Measurements from ENCODE around the gene ZBTB46. TPM values are rescaled to one million over a fixed set of nuclear protein-coding genes. Genes with fewer than 3 reads are reported as not detected.

The ZBTB46 gene
- total RNA-seq, 1 donor from 2014 or later, result 0.58 TPM

GRCh38 chr20:63712191-63712590 is 118.9 kb downstream of the ZBTB46 start:
- no peak for DNase-seq (ENCODE audit: low read depth)
- TF ChIP-seq, protein P1, sequence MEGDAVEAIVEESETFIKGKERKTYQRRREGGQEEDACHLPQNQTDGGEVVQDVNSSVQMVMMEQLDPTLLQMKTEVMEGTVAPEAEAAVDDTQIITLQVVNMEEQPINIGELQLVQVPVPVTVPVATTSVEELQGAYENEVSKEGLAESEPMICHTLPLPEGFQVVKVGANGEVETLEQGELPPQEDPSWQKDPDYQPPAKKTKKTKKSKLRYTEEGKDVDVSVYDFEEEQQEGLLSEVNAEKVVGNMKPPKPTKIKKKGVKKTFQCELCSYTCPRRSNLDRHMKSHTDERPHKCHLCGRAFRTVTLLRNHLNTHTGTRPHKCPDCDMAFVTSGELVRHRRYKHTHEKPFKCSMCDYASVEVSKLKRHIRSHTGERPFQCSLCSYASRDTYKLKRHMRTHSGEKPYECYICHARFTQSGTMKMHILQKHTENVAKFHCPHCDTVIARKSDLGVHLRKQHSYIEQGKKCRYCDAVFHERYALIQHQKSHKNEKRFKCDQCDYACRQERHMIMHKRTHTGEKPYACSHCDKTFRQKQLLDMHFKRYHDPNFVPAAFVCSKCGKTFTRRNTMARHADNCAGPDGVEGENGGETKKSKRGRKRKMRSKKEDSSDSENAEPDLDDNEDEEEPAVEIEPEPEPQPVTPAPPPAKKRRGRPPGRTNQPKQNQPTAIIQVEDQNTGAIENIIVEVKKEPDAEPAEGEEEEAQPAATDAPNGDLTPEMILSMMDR (conservative IDR thresholded peaks at IDR 0.05; ENCODE audit: low read depth, low read length), result no peak
- no peak overlapping the region for H3K4me3 ChIP-seq (ENCODE audit: low read depth, low read length)

DNA sequence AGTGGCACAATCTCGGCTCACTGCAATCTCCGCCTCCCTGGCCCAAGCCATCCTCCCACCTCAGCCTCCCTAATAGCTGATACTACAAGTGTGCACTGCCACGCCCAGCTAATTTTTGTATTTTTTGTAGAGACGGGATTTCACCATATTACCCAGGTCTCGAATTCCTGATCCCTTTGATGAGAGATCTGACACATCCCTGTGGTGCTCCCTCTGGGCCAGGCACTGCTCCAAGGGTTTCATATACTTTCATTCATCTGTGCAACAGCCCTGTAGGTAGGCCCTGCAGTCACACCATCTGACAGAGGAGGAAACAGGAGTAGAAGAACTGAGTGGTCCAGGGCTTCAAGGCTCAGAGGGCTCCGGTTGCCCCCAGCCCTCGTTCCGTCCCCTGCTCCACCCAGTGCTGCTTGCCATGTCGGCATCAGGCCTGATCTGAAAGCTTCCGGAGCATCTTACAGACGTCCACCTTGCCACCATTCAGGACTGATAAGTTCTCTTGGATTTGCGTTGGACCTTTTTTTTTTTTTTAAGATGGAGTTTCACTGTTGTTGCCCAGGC is 119.9 kb downstream of the ZBTB46 start:
- DNase-seq (ENCODE audit: low read depth), result no peak
- TF ChIP-seq, protein P1 (conservative IDR thresholded peaks at IDR 0.05; ENCODE audit: low read depth, low read length), result no peak
- H3K4me3 ChIP-seq (ENCODE audit: low read depth, low read length), result no peak overlapping the region

DNA sequence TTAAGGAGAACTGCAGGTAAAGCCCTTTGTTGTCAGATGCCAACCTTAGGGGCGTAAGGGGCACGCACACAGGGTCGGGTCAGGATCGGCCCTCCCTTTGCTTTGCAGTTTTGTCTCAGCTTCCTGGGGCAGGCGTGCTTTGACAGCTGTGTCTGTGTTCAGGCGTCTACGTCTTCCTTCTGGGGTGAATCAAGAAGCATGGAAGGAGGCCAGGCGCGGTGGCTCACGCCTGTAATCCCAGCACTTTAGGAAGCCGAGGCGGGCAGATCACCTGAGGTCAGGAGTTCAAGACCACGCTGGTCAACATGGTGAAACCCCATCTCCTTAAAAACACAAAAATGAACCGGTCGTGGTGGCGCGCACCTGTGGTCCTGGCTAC is 121.9 kb downstream of the ZBTB46 start:
- DNase-seq (ENCODE audit: low read depth), result no peak
- H3K4me3 ChIP-seq (ENCODE audit: low read depth, low read length), result peak overlapping the region; percentile 90

GRCh38 chr20:63708301-63709148 is 122.5 kb downstream of the ZBTB46 start:
- peak overlapping the region; percentile 90 for H3K4me3 ChIP-seq (ENCODE audit: low read depth, low read length)
- DNase-seq (ENCODE audit: low read depth), result no peak
- TF ChIP-seq, protein P1 (conservative IDR thresholded peaks at IDR 0.05; ENCODE audit: low read depth, low read length), result no peak

More for the DNA sequence above, 121.9 kb downstream of the ZBTB46 start:
- TF ChIP-seq, protein P1 (conservative IDR thresholded peaks at IDR 0.05; ENCODE audit: low read depth, low read length), result no peak

DNA sequence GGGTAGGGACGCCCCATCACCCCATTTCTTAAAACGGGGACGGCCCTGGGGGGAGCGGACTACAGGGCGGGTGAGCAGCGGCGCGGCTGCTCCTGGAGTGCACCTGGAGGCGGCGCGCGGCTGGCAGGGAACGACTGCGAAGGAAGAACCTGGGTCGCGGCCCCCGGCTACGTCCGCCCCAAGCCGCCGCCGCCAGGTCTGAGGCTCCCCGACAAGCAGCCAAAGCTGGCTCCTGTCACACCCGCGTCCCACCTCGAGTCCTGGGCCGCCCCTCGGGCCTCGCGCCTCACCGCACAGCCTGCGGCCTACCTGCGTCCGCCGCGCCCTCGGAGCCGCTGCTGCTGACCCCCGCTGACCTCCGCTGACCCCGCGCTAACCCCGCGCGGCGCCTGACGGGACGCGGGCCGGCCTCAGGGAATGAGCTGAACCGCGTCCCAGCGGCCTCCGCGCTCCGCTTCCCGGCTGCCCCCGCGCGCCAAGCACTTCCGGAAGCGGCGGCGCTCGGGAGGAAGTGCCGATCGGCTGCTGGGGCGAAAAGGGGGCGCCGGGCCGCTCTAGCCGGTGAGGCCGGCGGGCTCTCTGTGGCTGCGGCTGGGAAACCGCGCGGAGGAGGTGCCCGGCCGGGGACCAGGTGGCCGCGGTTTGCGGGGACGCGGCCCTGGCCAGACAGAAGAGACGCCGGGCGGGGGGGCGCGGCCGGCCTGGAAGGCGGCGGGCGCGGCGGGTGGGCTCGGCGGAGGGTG is 123.3 kb downstream of the ZBTB46 start, which contains the start of the genes ARFRP1 and ZGPAT:
TSS of gene ARFRP1 (minus strand) at position 419 of the 743 bp plus-strand sequence. CDS start 885 bp downstream, outside the sequence.
TSS of gene ZGPAT (plus strand) at position 482 of the 743 bp plus-strand sequence. CDS start 542 bp downstream, outside the sequence.
- TF ChIP-seq, protein P1 (conservative IDR thresholded peaks at IDR 0.05; ENCODE audit: low read depth, low read length), result no peak
- no peak for DNase-seq (ENCODE audit: low read depth)
- H3K4me3 ChIP-seq (ENCODE audit: low read depth, low read length), result peak within 1 kb of the TSS; percentile 90

DNA sequence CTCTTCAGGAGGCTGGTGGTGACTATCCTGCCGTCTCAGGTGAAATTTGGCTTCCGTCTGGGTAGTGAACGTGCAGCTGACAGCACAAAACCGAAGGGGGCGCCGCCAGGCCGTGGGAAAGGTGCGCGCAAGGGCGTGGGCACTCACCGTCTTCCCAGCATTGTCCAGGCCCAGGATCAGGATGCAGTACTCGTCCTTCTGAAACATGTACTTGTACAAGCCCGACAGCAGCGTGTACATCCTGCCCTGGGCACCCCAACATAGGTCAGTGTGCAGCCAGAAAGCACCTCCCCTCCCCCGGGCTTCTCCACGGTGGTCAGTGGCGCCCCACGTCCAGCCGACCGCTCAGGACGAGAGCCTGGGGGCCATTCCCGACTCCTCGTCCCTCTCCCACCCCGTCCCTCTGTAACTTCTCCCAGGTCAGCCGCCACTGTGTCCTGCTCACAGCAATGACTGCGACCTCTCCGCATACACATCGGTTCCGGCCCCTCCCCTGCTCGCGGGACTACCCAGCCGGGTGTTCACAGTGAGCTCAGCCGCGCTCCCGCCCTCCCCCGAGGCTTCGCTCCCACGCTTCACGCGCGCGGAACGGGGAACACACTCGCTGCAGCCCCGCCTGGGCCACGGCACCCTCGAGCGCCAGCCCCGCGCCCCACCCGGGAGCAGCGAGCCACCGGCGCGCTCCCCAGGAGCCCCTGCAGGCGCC is 124.1 kb downstream of the ZBTB46 start:
- DNase-seq (ENCODE audit: low read depth), result no peak
- TF ChIP-seq, protein P1 (conservative IDR thresholded peaks at IDR 0.05; ENCODE audit: low read depth, low read length), result peak; percentile 56
- peak overlapping the region; percentile 90 for H3K4me3 ChIP-seq (ENCODE audit: low read depth, low read length)

Data from epithelial cell of proximal tubule (primary cell).